GM10266 (cell line): ENCODE data around the gene SH3TC2.

Source experiments
- DNase-seq: peaks from one replicate; pipeline ENCODE4 v3.0.0; 2012; ENCODE audit errors: extremely low spot score
- TF ChIP-seq, protein P1 (sequence below): IDR thresholded peaks from 2 replicates; pipeline ENCODE4 v1.5.1; 2012; ENCODE audit warnings: mild to moderate bottlenecking, low read depth; ENCODE audit not compliant: control insufficient read depth, insufficient read depth; ENCODE audit errors: missing control alignments

SH3TC2 gene

DNA sequence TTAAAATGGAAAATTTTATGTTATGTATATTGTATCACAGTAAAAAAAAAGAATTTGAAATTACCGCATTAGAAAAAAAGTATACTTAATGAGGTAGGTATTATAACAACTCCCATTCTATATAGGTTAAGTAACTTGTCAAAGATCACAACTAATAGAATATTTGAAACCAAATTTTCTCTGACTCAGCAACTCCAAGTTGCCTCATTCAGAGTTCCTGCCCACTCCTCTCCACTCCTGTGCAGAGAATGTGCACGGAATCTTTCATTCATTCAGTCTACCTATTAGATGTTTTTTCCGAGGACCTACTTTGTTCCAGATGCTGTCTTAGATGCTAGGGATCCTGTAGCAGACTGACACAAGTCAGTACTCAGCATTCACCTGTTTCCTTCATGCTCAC, 15.4 kb downstream of the SH3TC2 start:
- TF ChIP-seq, protein P1, sequence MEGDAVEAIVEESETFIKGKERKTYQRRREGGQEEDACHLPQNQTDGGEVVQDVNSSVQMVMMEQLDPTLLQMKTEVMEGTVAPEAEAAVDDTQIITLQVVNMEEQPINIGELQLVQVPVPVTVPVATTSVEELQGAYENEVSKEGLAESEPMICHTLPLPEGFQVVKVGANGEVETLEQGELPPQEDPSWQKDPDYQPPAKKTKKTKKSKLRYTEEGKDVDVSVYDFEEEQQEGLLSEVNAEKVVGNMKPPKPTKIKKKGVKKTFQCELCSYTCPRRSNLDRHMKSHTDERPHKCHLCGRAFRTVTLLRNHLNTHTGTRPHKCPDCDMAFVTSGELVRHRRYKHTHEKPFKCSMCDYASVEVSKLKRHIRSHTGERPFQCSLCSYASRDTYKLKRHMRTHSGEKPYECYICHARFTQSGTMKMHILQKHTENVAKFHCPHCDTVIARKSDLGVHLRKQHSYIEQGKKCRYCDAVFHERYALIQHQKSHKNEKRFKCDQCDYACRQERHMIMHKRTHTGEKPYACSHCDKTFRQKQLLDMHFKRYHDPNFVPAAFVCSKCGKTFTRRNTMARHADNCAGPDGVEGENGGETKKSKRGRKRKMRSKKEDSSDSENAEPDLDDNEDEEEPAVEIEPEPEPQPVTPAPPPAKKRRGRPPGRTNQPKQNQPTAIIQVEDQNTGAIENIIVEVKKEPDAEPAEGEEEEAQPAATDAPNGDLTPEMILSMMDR, result no peak
- DNase-seq, result no peak

DNA sequence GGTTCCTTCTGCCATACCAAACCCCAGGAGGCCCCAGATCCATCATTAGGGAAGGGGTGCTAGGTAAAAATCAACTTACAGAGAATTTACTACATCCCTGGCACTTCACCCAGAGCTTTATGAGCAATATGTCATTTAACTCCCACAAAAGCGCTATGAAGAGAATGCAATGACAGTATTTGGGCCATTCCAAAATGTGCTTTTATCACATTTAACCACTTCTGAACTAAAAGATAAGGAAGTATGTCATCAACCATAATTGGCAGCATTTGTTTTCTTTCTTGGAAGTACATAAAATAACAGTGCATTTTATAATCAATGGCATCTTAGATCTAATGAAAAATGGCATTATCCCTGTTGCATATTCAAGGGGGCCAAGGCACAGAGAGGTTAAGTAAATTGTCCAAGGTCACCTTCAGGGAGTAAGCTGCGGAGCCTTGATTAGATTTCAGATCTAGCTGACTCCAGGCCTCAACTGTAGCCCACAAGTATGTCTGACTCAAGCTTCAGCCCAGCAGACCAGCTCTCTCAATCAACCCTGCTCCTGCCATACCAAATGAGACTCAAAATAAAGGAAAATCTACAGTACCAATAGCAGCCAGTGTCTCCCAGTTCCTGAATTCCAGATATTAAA, 16.5 kb downstream of the SH3TC2 start:
- TF ChIP-seq, protein P1, result no peak
- DNase-seq, result no peak

DNA sequence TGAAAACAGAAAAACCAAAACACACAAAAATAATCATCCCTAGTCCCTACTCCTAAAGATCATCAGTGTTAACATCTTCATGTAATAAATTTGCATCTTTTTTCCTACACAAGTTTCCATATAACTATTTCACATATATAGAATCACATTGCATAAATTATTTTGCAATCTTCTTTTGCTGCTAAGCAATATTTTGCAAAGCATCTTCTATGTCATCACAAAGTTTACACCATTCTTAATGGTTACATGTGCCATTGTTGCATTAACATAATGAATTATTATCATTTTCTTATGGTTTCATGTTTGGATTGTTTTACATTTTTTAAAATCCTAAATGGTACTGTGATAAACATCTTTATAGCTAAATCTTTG, 17.8 kb downstream of the SH3TC2 start:
- TF ChIP-seq, protein P1, result no peak
- no peak for DNase-seq

DNA sequence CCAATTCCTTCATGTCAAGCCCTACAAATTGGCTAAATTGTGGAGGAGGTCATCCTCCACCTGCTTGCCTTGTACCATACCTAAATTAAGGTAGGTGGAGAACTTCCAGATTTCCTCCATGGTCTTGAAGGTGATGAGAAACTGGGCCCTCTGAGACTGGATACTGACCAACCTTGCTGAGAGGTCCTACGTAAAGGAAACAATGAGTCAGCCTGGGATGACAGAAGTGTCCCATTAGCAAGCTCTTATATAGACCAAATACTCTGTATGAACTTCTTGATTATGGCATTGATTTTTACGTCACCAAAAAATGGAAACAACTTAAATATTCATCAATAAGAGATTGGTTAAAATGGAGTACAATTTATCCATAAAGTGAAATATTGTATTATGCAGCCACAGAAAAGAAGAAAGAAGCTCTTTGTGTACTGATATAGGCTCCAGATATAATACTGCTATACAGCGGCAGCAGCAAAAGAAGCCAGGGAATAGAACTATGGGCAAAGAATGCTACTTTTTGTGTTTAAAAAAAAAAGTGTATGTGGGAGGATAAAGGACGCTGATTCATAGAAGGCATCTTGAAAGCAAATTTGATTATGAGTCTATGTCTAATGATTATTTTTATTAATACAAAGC, 18.3 kb downstream of the SH3TC2 start:
- TF ChIP-seq, protein P1, result no peak
- no peak for DNase-seq

DNA sequence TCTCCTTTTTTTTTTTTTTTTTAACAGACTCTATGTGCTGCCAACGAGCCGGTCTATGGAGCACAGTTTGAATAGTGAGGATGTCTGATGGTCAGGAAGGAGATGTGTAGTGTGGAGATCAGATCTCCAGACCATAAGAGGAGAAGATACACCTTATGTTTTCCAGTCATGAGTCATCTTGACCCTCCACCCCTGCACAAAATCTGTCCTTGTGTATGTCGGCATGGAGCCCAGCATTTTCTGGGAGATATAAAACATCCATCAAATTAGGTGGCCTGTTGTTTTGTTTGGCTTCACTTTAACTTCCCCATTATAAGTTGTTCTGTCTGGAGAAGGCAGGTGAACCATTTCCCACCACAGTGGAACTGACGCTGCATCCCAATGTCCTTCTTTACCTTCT, 19.2 kb downstream of the SH3TC2 start:
- TF ChIP-seq, protein P1, result no peak
- DNase-seq, result no peak

DNA sequence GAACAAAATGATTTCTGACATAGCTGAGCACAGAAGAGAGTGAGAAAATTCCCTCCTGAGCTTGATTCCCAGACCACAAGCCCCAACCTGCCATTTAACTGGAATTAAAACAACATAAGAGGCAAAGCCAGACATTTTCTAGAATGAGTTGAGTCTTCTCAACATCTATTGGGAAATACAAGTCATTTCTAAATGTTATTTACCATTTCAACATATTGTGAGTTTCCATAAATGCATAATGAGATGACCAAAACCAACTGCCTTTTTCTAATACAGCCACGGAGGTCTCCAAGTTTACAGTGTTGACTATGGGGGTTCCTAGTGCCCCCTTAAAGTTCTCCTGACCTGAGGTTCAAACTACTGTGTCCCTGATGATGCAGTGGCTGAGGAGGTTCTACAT, 20.0 kb downstream of the SH3TC2 start:
- TF ChIP-seq, protein P1, result no peak
- no peak for DNase-seq

DNA sequence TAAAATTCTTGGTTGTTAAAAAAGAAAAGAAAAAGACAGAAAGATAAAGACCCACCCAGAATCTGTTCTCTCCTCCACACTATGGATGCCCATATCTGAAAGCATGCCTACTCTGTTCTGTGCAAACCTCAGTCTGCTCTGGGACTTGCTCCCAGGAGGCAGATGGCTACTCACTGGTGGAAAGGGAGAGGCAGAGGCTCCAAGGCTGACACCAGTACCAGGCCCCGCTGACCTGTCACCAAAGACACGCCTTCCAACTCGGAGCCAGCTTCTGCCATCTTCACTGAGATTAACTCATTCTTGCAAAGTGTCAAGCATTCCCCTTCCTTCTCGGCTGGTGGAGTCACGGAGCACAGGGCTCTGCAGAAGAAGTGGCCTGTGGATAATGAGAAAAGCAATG, 21.6 kb downstream of the SH3TC2 start:
- DNase-seq, result no peak

More for the DNA sequence above, 21.6 kb downstream of the SH3TC2 start:
- TF ChIP-seq, protein P1, result no peak
